ENCODE results near the gene NETO2. TPM values are rescaled to one million over a fixed set of nuclear protein-coding genes. Genes with fewer than 3 reads are reported as not detected.
"Not testable (repeated sequence)": the region's sequence is repeated elsewhere in the genome, so short reads cannot be mapped to it uniquely, and the experiment has no call there.

The NETO2 gene
- total RNA-seq, 1 experiment from 2014 or later: 38.2 TPM

DNA sequence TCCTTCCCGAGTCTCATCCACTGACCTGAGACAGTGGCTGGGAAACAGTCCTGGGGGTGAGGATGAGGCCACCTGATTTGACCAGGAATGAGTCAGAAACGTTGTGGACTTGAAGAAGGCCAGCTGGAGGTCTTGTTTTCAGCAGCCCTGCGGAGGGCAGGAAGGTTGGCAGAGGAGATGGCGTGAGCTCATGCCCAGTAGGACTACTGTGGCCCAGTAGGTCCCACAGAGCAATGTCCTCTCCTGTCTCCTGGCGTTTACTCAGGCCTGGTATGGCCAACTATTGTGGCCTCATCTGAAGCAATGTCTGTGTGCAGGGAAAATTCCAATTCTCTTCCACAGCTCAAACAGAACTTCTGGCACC lies 86.1 kb downstream of the NETO2 start:
- BruUV-seq (replicated peaks): no TSS peak
- no peaks in the 10 kb centered on the region for H3K4me1 ChIP-seq (ENCODE audit: control insufficient read depth, insufficient read depth, low read length)
- ChIA-PET CTCF (no interaction called here), POLR2A (no interaction called here)
- intact Hi-C loops (cut with micrococcal nuclease; ENCODE audit: unreplicated experiment): no loop called here
- no peaks in the 10 kb centered on the region for H3K27me3 ChIP-seq (ENCODE audit: control insufficient read depth, insufficient read depth, low read length)
- DNase-seq (ENCODE audit: low read depth, low spot score): no peak
- in situ Hi-C loops (cut with HindIII; ENCODE audit: low pct_unique_long_range_greater_than_20kb, low sequenced_read_pairs): no loop called here
- TF ChIP-seq, protein P1, sequence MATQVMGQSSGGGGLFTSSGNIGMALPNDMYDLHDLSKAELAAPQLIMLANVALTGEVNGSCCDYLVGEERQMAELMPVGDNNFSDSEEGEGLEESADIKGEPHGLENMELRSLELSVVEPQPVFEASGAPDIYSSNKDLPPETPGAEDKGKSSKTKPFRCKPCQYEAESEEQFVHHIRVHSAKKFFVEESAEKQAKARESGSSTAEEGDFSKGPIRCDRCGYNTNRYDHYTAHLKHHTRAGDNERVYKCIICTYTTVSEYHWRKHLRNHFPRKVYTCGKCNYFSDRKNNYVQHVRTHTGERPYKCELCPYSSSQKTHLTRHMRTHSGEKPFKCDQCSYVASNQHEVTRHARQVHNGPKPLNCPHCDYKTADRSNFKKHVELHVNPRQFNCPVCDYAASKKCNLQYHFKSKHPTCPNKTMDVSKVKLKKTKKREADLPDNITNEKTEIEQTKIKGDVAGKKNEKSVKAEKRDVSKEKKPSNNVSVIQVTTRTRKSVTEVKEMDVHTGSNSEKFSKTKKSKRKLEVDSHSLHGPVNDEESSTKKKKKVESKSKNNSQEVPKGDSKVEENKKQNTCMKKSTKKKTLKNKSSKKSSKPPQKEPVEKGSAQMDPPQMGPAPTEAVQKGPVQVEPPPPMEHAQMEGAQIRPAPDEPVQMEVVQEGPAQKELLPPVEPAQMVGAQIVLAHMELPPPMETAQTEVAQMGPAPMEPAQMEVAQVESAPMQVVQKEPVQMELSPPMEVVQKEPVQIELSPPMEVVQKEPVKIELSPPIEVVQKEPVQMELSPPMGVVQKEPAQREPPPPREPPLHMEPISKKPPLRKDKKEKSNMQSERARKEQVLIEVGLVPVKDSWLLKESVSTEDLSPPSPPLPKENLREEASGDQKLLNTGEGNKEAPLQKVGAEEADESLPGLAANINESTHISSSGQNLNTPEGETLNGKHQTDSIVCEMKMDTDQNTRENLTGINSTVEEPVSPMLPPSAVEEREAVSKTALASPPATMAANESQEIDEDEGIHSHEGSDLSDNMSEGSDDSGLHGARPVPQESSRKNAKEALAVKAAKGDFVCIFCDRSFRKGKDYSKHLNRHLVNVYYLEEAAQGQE (IDR thresholded peaks at IDR 0.05; ENCODE audit: insufficient read depth in 1 of 2, low read depth in 2 of 2, low read length in 1 of 2): no peak
- TF ChIP-seq POLR2AphosphoS5 (IDR thresholded peaks at IDR 0.05; ENCODE audit: low read depth, low read length) (no peak), TCF7L2 (IDR thresholded peaks at IDR 0.05; ENCODE audit: low read depth, low read length) (no peak), SIN3A (IDR thresholded peaks at IDR 0.05; ENCODE audit: borderline replicate concordance, insufficient read depth, low read depth, low read length) (no peak)
- TF ChIP-seq, protein P2, sequence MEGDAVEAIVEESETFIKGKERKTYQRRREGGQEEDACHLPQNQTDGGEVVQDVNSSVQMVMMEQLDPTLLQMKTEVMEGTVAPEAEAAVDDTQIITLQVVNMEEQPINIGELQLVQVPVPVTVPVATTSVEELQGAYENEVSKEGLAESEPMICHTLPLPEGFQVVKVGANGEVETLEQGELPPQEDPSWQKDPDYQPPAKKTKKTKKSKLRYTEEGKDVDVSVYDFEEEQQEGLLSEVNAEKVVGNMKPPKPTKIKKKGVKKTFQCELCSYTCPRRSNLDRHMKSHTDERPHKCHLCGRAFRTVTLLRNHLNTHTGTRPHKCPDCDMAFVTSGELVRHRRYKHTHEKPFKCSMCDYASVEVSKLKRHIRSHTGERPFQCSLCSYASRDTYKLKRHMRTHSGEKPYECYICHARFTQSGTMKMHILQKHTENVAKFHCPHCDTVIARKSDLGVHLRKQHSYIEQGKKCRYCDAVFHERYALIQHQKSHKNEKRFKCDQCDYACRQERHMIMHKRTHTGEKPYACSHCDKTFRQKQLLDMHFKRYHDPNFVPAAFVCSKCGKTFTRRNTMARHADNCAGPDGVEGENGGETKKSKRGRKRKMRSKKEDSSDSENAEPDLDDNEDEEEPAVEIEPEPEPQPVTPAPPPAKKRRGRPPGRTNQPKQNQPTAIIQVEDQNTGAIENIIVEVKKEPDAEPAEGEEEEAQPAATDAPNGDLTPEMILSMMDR (IDR thresholded peaks at IDR 0.05): no peak
- no peaks in the 10 kb centered on the region for H3K9me3 ChIP-seq (ENCODE audit: control insufficient read depth, insufficient read depth, low read depth, low read length)
- no peak overlapping the region for H3K27ac ChIP-seq (ENCODE audit: low read length)
- H3K4me3 ChIP-seq (ENCODE audit: low read depth in 2 of 2, low read length in 2 of 2): no peak overlapping the region
- H3K36me3 ChIP-seq (ENCODE audit: control insufficient read depth, insufficient read depth, low read length): no peaks in the 10 kb centered on the region
- no peak for ATAC-seq

DNA sequence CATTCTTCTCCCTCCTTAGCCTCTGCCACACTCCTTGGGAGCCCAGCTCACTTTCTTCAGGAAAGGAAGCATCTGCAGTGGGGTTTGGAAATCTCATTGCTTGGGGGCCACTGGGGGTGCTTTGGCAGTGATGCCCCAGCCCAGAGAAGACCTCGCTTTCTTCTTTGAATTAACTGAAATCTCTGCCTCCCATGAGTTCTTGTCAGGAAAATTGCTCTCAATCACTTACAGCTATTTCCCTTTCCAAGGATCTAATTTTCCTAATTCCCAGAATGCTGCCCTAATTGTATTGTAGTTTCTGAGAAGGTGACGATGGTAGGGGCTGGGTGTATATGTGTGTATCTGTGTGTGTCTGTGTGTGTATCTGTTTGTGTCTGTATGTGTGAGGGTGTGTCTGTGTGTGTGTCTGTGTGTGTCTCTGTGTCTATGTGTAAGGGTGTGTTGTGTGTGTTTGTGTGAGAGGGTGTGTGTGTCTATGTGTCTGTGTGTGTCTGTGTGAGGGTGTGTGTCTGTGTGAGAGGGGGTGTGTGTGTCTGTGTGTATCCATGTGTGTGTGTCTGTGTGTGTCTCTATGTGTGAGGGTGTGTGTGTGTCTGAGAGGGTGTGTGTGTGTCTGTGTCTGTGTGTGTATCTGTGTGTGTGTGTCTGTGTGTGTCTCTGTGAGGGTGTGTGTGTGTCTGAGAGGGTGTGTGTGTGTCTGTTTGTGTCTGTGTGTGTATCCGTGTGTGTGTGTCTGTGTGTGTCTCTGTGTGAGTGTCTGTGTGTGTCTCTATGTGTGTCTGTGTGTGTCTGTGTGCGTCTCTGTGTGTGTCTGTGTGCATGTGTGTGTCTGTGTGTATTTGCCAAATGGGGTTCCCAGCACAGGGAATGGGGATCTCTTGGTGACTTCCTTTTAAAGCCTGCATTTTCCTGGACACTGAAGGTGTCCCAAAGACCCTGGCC lies 86.8 kb downstream of the NETO2 start:
- BruUV-seq (replicated peaks): no TSS peak
- H3K9me3 ChIP-seq (ENCODE audit: control insufficient read depth, insufficient read depth, low read depth, low read length): no peaks in the 10 kb centered on the region
- TF ChIP-seq TCF7L2 (IDR thresholded peaks at IDR 0.05; ENCODE audit: low read depth, low read length) (no peak), POLR2AphosphoS5 (IDR thresholded peaks at IDR 0.05; ENCODE audit: low read depth, low read length) (no peak), SIN3A (IDR thresholded peaks at IDR 0.05; ENCODE audit: borderline replicate concordance, insufficient read depth, low read depth, low read length) (no peak)
- TF ChIP-seq, protein P1 (IDR thresholded peaks at IDR 0.05; ENCODE audit: insufficient read depth in 1 of 2, low read depth in 2 of 2, low read length in 1 of 2): no peak
- TF ChIP-seq, protein P2 (IDR thresholded peaks at IDR 0.05): no peak
- no peak for ATAC-seq
- H3K4me1 ChIP-seq (ENCODE audit: control insufficient read depth, insufficient read depth, low read length): no peaks in the 10 kb centered on the region
- no peaks in the 10 kb centered on the region for H3K27me3 ChIP-seq (ENCODE audit: control insufficient read depth, insufficient read depth, low read length)
- DNase-seq (ENCODE audit: low read depth, low spot score): no peak
- POLR2A ChIA-PET: no interaction called here
- no peaks in the 10 kb centered on the region for H3K36me3 ChIP-seq (ENCODE audit: control insufficient read depth, insufficient read depth, low read length)
- H3K27ac ChIP-seq (ENCODE audit: low read length): no peak overlapping the region
- in situ Hi-C loops (cut with HindIII; ENCODE audit: low pct_unique_long_range_greater_than_20kb, low sequenced_read_pairs): no loop called here
- no peak overlapping the region for H3K4me3 ChIP-seq (ENCODE audit: low read depth in 2 of 2, low read length in 2 of 2)
- CTCF ChIA-PET: no interaction called here
- intact Hi-C loops (cut with micrococcal nuclease; ENCODE audit: unreplicated experiment): no loop called here

DNA sequence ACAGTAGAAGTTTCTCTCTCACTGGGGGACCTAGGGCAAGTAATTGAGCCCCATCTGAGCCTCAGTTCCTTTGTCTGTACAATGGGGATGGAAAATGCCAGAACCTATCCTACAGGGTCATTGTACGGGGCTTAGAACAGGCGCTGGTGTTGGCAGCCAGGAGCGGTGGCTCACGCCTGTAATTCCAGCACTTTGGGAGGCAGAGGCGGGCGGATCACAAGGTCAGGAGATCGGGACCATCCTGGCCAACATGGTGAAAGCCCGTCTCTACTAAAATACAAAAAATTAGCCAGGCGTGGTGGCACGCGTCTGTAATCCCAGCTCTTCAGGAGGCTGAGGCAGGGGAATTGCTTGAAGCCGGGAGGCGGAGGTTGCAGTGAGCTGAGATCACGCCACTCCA lies 87.7 kb downstream of the NETO2 start:
- H3K36me3 ChIP-seq (ENCODE audit: control insufficient read depth, insufficient read depth, low read length); H3K27me3 ChIP-seq (ENCODE audit: control insufficient read depth, insufficient read depth, low read length); H3K27ac ChIP-seq (ENCODE audit: low read length); intact Hi-C loops (cut with micrococcal nuclease; ENCODE audit: unreplicated experiment); ATAC-seq; BruUV-seq (replicated peaks); DNase-seq (ENCODE audit: low read depth, low spot score); H3K9me3 ChIP-seq (ENCODE audit: control insufficient read depth, insufficient read depth, low read depth, low read length); POLR2A ChIA-PET; CTCF ChIA-PET; H3K4me3 ChIP-seq (ENCODE audit: low read depth in 2 of 2, low read length in 2 of 2); in situ Hi-C loops (cut with HindIII; ENCODE audit: low pct_unique_long_range_greater_than_20kb, low sequenced_read_pairs); H3K4me1 ChIP-seq (ENCODE audit: control insufficient read depth, insufficient read depth, low read length): not testable (repeated sequence)
